Stimulated activated CD8-positive, alpha-beta memory T cell treated with anti-CD3 and anti-CD28 coated beads, Interleukin-7, amount 100 ng/mL, for 48 hours (primary cell): Measurements from ENCODE around the gene STRIP2.

Experiments used
- DNase-seq, 2 donors: peaks; one replicate each; pipeline ENCODE4 v3.0.0-alpha.2; 2020; ENCODE audit warnings: low read depth in 1 of 2; ENCODE audit errors: extremely low read depth in 1 of 2

STRIP2 gene

GRCh38 chr7:129489491-129489890 is 55.3 kb downstream of the STRIP2 start:
- DNase-seq: no peak

DNA sequence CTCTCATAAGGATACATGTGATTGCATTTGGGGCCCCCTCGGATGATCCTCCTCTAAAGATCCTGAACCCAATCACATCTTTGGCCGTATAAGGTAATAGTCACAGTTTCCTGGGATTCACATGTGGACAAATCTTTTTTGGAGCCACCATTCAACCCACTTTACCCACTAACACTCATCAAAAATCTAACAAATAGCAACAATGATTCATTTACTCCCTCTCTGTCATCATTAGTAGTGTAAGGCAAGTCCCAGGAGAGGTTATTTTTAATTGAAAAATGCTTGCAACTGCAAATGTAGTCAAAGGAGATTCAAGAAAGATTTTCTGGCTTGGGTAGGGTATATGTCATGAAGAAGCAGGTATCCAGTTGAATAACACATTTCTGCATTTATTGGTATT is 58.2 kb downstream of the STRIP2 start:
- no peak for DNase-seq

GRCh38 chr7:129493555-129493954 is 59.3 kb downstream of the STRIP2 start:
- DNase-seq: no peak

GRCh38 chr7:129494041-129494440 is 59.8 kb downstream of the STRIP2 start:
- no peak for DNase-seq

GRCh38 chr7:129495987-129496386 is 61.8 kb downstream of the STRIP2 start:
- no peak for DNase-seq

DNA sequence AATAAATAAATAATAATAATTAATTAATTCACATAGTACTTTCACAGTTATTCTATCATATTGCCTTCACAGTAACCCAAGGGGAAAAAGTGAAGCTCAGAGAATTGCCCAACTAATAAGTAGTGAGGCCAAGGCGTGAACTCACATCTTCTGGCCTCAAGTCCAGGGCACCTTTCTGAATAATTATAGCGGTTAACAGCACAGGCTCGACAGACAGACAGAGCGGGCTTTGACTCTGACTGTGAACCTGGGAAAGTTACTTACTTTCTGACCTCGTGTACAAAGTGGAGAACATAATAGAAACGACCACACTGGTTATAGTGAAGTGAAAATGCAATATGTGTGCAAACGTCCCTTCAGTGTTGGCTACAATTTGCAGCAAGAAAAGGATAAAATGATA is 62.4 kb downstream of the STRIP2 start:
- DNase-seq: no peak

DNA sequence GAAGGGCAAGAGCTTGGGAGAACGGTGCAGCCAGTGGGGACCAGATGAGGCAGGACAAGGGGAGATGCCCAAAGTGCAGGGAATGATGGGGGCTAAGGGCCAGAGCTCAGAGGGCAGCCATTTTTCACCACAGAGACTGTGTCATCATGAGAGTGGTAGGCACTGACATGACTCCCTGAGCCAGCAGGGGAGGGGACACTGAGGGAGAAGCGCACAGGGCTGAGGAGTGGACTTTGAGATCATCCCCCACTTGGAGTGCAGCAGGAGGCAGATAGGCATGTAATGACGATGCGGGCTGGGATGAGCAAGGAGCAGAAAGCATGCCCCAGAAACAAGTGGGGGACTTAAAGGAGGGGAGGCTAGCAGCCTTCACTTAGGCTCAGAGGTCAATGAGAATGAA is 62.9 kb downstream of the STRIP2 start:
- DNase-seq: no peak

GRCh38 chr7:129498021-129498420 is 63.8 kb downstream of the STRIP2 start:
- DNase-seq: no peak

- DNase-seq: no peak
Measured at GRCh38 chr7:129499999-129500398, 65.8 kb downstream of the STRIP2 start.

GRCh38 chr7:129501760-129502707 is 67.8 kb downstream of the STRIP2 start, which contains the start of gene SMKR1:
TSS of gene SMKR1 (plus strand) at chr7:129502531. CDS start at chr7:129502825, 294 bp downstream.
- peak; percentile 82 to 83 for DNase-seq

DNA sequence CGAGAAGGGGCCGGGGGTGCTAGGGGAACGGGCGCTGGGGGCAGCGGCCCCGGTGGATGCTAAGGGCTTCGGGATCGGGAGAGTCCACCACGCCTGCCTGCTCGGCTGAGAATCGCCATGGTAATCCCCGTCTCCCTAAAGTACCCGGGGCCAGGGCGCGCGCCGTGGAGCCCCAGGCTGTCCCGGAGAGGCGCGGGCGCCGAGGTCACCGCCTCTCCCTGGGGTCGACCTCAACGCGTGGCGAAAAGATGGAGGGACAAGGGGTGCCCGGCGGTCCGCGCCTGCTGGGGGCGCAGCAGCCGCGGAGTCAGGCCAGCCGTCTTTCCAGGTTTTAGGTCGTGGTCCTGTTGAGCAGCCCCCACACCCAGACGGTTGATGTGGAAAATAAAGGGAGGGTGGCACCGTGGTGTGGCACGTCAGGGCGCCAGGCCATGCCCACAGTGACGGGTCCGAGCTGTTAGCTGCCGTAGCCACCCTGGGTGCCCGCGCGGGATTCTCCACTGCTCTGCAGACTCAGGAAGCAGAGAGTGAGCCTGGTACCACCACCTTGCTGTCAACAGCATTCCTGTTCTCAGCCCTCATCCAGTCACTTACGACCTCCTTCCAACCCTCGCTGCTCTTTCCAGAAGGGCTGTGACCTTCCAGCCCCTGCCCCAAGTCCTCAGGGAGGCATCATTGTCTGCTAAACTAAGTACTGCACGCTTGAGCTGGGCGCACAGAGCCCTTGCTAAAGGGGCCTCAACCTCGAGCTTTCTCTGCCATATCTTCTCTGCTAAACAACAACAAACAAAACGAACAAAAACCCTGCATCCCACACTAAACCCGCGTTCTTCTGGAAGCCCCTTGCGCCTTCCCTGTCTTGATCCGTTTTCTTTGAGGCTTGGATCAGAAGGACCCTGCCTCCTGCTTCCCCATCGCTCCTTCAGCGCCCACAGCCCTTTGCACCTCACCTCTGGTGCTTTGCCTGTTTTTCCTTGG is 68.8 kb downstream of the STRIP2 start:
- no peak for DNase-seq

- DNase-seq: no peak
Measured at GRCh38 chr7:129503725-129504124, 69.5 kb downstream of the STRIP2 start.

DNA sequence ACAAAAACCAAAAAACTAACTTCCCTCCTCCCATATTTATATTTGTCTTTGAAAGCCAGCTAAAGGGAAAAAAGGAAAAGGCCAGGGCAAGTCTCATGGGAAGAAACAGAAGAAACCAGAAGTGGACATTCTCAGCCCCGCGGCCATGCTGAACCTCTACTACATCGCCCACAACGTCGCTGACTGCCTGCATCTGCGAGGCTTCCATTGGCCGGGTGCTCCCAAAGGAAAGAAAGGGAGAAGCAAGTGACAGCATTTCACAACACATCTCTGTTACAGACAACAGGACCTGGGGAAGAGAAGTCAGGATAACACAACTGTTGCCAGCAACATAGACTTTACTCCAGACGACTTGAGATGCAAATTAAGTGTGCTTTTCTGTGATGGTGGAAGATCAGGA is 78.0 kb downstream of the STRIP2 start:
- DNase-seq: no peak

- no peak for DNase-seq
Measured at GRCh38 chr7:129513546-129513945, 79.3 kb downstream of the STRIP2 start.

- no peak for DNase-seq
Measured at GRCh38 chr7:129514683-129515082, 80.5 kb downstream of the STRIP2 start.

DNA sequence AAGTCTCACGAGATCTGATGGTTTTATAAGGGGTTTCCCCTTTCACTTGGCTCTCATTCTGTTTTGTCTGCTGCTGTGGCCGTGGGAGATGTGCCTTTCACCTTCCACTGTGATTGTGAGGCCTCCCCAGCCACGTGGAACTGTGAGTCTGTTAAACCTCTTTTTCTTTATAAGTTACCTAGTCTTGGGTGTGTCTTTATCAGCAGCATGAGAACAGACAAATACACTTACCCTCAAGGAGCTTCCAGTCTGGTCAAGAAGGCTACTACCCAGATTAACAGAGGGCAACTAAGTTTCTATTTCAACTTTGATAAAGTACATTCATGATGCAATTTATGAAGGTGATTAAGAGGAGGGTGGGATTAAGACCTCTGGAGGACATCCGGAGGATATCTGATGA is 81.1 kb downstream of the STRIP2 start:
- DNase-seq: no peak

- DNase-seq: no peak
Measured at GRCh38 chr7:129517931-129518330, 83.7 kb downstream of the STRIP2 start.

- DNase-seq: no peak
Measured at GRCh38 chr7:129519464-129519863, 85.2 kb downstream of the STRIP2 start.

DNA sequence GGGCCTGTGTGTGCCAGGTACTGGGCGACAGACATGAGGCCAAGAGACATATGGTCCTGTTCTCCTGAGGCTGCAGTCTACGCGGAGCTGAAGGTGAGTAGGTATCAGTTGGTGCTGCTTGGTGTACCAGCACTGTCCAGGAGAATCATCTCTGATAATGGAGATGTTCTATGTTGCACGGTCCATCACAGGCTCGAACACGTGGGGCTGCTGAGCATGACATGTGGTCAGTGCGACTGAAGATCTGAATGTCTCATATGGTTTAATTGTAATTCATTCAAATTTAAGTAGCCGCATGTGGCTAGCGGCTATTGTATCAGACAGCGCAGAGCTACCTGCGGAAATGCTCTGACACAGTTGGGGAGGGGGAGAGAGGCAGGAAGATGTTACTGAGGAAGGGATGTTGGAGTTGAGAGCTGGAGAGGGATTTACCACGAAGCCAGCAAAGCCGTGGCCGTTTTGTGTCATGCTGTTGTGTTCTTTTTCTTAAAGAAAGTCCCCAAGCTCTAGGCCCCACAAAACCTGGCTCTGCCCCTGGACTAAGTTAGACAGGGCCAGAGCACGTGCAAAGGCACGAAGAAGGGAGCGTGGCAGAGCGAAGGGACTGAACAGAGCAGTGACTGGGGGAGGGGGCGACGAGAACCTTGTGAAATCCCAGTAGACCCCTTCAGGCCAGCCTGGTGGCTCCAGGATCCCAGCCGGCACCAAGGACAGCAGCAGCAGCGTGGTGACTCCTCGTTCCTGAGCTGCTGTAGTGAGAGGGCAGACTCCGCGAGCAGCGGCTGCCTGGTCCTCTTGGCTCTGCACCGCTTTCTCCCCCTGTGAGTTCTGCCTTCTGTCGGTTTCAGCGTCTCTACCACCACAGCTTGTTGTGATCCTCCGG is 88.1 kb downstream of the STRIP2 start:
- DNase-seq: no peak

GRCh38 chr7:129522971-129523340 is 88.7 kb downstream of the STRIP2 start:
- DNase-seq: no peak
